ENCODE data around the gene DGKD.

Gene DGKD

DNA sequence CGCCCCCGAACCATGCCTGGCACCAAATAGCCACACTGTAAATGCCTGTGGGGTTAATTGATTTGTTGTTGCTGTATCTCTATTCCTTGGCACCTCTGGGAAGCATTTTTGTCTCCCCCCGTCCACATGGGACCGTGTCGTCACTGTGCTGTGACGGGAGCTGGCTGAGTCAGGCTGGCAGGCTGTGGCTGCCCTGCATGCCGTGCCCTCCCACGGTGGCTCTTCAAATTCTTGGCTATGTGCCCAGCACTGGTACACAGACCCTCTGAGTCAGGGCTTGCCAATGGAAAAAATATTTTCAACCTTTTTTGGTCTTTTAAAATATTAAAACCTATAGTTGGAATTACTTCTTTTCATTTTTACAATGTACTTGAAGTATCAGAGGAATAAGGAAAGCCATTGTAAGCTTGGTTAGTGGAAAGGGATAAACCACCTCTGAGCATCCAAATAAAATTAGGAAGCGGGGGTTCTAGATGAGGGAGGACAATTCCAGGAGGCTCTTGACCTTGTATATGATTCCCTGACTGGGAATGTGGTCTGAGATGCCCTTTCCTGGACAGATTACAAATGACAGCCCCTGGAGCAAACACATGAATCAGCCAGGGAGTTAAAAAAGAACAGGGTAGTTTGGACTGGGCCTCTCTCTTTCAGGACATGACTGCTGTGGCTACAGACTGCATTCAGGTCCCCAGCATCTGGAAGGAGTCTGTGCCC lies 59.4 kb downstream of the DGKD start:
- Histone ChIP-seq H3K27me3 (ENCODE audit: control insufficient read depth, insufficient read depth, low read length) (no peaks in the 10 kb centered on the region), H3K27ac (ENCODE audit: low read depth, low read length) (no peak overlapping the region), H3K36me3 (ENCODE audit: control insufficient read depth, insufficient read depth, low read length) (no peaks in the 10 kb centered on the region), H3K4me1 (ENCODE audit: control insufficient read depth, insufficient read depth, low read length) (no peaks in the 10 kb centered on the region; the same call in 1 of the 2 replicates), H3K4me3 (ENCODE audit: low read depth, low read length) (no peak overlapping the region), H3K9me3 (ENCODE audit: control insufficient read depth, insufficient read depth, low read length) (peaks cover 8% of the 10 kb centered on the region; the same call in 1 of the 2 replicates), H3K9ac (ENCODE audit: low read depth, low read length) (no peak overlapping the region)

DNA sequence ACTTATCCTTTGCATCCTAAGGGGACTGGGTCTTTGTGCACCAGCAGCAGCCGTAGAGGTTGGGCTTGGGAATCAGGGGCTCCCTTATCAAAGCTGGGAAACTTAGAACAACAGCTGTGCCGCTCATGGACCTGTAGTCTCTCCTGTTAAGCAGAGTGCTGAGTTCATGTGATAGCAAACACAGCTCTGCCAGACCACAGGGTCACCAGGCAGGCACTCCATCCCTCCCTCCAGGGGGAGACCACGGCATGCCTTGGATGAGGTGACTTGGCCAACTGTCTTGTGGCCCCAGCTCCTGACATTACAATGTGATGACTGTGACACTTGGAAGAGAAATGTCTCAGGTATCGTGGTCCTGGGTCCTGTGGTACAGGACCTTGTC lies 60.0 kb downstream of the DGKD start:
- H3K9ac ChIP-seq (ENCODE audit: low read depth, low read length) = no peak overlapping the region
- H3K4me3 ChIP-seq (ENCODE audit: low read depth, low read length) = no peak overlapping the region
- no peaks in the 10 kb centered on the region for H3K36me3 ChIP-seq (ENCODE audit: control insufficient read depth, insufficient read depth, low read length)
- peaks cover 8% of the 10 kb centered on the region; the same call in 1 of the 2 replicates for H3K9me3 ChIP-seq (ENCODE audit: control insufficient read depth, insufficient read depth, low read length)
- no peaks in the 10 kb centered on the region for H3K27me3 ChIP-seq (ENCODE audit: control insufficient read depth, insufficient read depth, low read length)
- H3K27ac ChIP-seq (ENCODE audit: low read depth, low read length) = no peak overlapping the region
- peaks cover 5% of the 10 kb centered on the region for H3K4me1 ChIP-seq (ENCODE audit: control insufficient read depth, insufficient read depth, low read length)

DNA sequence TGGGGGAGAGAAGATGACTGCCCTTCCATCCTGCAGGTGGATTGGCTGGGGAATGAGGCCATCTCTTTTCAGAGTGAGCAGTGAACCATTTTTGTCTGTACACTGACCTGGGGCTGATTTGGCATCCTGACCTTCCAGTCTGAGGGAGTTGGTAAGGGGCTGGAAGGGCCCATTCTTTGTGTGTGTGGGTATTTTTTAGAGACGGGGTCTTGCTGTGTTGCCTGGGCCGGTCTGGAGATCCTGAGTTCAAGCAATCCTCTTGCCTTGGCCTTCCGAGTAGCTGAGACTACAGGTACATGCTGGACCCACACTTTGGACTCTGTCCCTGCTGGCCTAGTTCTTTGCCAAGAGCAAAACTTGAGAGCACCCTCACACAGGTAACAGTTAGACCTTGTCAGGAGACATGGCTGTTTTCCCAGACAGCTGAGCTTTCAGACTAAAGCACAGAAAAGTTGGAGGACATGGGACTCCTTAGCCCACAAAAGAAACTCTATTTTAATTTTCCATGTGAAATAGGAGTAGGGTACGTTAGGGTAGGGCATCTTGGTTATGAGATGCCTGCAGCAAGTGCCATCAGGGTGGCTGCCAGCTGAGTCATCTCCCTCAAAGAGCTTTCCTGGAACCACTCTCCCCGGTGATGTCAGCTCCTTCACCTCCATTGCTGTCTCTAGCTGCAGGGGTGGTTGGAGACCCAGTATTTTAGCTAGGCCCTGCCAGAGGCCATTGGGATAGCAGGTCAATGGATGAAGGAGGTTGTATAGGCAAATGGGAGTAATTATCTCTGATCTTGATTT lies 60.7 kb downstream of the DGKD start:
- Histone ChIP-seq H3K36me3 (ENCODE audit: control insufficient read depth, insufficient read depth, low read length) (no peaks in the 10 kb centered on the region), H3K9ac (ENCODE audit: low read depth, low read length) (no peak overlapping the region), H3K27ac (ENCODE audit: low read depth, low read length) (no peak overlapping the region), H3K4me1 (ENCODE audit: control insufficient read depth, insufficient read depth, low read length) (peaks cover 12% of the 10 kb centered on the region), H3K4me3 (ENCODE audit: low read depth, low read length) (no peak overlapping the region), H3K9me3 (ENCODE audit: control insufficient read depth, insufficient read depth, low read length) (peaks cover 8% of the 10 kb centered on the region; the same call in 1 of the 2 replicates), H3K27me3 (ENCODE audit: control insufficient read depth, insufficient read depth, low read length) (no peaks in the 10 kb centered on the region)

DNA sequence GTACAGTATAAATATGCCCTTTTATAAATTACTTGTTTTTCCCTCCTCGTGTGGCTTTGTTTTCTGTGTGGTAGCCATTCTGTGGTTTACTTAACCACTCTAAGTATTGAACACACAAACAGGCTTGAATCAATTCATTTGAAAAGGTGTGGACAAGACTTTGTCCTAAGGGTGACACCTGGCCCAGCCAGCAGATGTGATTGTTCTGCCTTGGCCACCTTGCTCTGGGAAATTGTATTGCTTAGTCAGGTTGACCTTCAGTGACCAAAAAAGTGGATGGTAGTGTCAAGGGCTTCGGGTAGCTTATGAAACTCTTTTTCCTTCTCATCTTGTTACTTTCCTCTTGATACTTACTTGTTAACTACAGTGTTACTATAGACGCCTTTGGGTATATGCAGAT lies 61.9 kb downstream of the DGKD start:
- no peak overlapping the region for H3K4me3 ChIP-seq (ENCODE audit: low read depth, low read length)
- H3K9ac ChIP-seq (ENCODE audit: low read depth, low read length) = no peak overlapping the region
- H3K4me1 ChIP-seq (ENCODE audit: control insufficient read depth, insufficient read depth, low read length) = peaks cover 18% of the 10 kb centered on the region
- no peaks in the 10 kb centered on the region for H3K36me3 ChIP-seq (ENCODE audit: control insufficient read depth, insufficient read depth, low read length)
- H3K27ac ChIP-seq (ENCODE audit: low read depth, low read length) = no peak overlapping the region
- no peaks in the 10 kb centered on the region for H3K27me3 ChIP-seq (ENCODE audit: control insufficient read depth, insufficient read depth, low read length)
- H3K9me3 ChIP-seq (ENCODE audit: control insufficient read depth, insufficient read depth, low read length) = peaks cover 8% of the 10 kb centered on the region; the same call in 1 of the 2 replicates

DNA sequence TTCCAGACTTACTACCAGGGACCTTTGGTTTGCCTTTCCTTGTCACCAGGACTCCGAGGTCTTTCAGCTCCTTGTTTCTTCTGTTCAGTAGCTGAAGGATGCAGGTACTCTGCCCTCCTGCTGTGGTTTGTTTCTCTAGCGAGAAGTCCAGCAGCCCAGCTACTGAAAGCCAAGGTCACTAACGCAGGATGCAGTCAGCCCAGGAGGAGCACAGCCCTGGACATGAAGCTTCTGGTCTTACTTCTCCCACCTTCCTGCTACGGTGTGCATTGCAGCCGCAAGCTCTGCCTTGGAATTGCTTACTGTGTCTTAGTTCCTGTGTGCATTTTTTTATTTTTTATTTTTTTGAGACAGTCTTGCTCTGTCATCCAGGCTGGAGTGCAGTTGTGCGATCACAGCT lies 62.4 kb downstream of the DGKD start:
- H3K9me3 ChIP-seq (ENCODE audit: control insufficient read depth, insufficient read depth, low read length) = peaks cover 8% of the 10 kb centered on the region; the same call in 1 of the 2 replicates
- H3K4me3 ChIP-seq (ENCODE audit: low read depth, low read length) = no peak overlapping the region
- no peaks in the 10 kb centered on the region for H3K27me3 ChIP-seq (ENCODE audit: control insufficient read depth, insufficient read depth, low read length)
- H3K4me1 ChIP-seq (ENCODE audit: control insufficient read depth, insufficient read depth, low read length) = peaks cover 18% of the 10 kb centered on the region
- H3K36me3 ChIP-seq (ENCODE audit: control insufficient read depth, insufficient read depth, low read length) = no peaks in the 10 kb centered on the region
- H3K27ac ChIP-seq (ENCODE audit: low read depth, low read length) = no peak overlapping the region
- no peak overlapping the region for H3K9ac ChIP-seq (ENCODE audit: low read depth, low read length)

DNA sequence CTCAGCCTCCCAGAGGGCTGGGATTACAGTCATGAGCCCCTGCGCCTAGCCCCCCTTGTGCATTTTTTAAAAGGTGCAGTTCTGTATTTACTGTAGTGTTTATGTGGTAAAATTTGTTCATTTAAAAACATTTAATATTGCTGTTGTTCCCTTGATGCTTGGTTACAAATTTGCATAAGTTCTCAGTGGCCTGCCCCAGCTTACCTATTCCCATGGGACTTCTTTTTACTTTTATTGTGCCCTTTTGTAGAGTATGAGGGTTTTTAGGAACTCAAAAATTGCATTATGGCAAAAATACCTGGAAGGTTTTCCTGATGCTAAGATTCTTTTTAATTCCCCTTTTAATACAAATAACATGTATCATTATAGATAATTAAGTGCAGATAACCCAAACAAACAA lies 63.0 kb downstream of the DGKD start:
- Histone ChIP-seq H3K9me3 (ENCODE audit: control insufficient read depth, insufficient read depth, low read length) (peaks cover 3% of the 10 kb centered on the region; the same call in 1 of the 2 replicates), H3K27ac (ENCODE audit: low read depth, low read length) (no peak overlapping the region), H3K9ac (ENCODE audit: low read depth, low read length) (no peak overlapping the region), H3K4me1 (ENCODE audit: control insufficient read depth, insufficient read depth, low read length) (peaks cover 18% of the 10 kb centered on the region), H3K36me3 (ENCODE audit: control insufficient read depth, insufficient read depth, low read length) (no peaks in the 10 kb centered on the region), H3K4me3 (ENCODE audit: low read depth, low read length) (no peak overlapping the region), H3K27me3 (ENCODE audit: control insufficient read depth, insufficient read depth, low read length) (no peaks in the 10 kb centered on the region)

DNA sequence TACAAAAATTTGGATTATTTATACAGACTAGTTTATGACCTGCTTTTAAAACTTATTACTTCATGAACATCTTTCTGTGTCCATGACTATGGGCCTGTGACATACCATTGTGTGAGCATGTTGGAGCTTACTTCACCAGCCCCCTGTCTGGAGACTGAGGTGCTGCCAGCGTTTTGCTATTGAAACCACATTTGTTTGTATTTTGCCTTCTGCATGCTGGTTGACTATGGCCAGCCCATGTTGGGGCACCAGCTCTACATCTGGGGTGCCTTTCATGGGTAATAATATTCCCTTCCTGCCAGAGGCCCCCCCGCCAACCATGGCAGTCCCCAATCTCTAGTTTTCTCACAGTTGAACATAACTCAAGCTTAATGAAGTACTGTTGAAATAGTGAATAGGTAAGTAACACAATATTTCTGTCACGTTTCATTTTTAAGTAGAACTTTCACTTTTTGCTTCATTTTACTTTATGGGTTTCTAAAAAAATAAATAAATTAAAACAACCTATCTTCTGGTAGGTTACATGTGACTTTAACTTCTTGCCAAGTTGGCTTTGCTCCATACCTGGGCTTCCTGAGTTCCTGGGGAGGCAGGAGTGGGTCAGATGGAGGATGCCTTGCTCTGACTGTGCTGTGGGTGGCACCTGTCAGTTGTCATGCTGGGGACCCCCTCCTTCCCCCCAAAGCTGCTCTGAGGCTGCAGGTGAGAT lies 63.9 kb downstream of the DGKD start:
- Histone ChIP-seq H3K36me3 (ENCODE audit: control insufficient read depth, insufficient read depth, low read length) (no peaks in the 10 kb centered on the region), H3K9ac (ENCODE audit: low read depth, low read length) (no peak overlapping the region), H3K9me3 (ENCODE audit: control insufficient read depth, insufficient read depth, low read length) (no peaks in the 10 kb centered on the region), H3K27ac (ENCODE audit: low read depth, low read length) (no peak overlapping the region), H3K4me1 (ENCODE audit: control insufficient read depth, insufficient read depth, low read length) (peaks cover 18% of the 10 kb centered on the region), H3K4me3 (ENCODE audit: low read depth, low read length) (no peak overlapping the region), H3K27me3 (ENCODE audit: control insufficient read depth, insufficient read depth, low read length) (no peaks in the 10 kb centered on the region)

DNA sequence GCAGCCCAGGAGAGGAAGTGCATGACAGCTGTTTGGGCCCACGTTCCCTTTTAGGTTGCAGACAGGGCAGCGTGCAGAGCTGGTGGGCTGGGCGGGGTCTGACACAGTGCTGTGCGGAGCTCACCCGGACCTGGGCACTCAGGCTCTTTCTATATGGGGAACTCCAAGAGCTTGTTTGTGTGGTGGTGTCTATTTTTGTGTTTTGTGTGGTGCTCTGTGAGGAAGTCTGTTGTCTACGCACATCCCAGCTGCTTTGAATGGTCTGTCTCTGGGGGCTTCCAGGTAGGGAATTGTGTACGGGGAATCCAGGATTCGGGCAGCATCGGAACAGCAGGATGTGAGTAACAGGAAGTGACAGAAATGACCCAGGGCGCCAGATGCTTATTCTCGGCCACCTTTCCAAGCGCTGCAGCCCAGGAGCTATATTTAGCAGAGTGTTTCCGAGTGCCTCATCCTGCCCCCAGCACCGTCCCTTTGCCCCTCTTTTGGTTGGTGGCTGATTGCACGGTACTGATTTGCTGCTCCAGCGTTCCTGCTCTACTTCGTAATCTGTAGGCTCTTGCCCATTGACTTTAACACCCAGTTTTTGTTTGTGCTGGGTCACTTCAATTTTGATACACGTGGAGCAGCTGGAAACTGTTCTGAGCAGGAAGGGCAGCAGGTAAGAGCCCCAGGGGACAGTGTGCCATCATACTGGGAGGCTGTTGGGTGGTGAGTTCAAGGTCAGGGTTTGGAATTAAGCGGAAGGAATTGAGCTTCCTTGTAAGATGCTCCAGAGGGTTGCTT lies 64.7 kb downstream of the DGKD start:
- Histone ChIP-seq H3K27ac (ENCODE audit: low read depth, low read length) (no peak overlapping the region), H3K27me3 (ENCODE audit: control insufficient read depth, insufficient read depth, low read length) (no peaks in the 10 kb centered on the region), H3K9me3 (ENCODE audit: control insufficient read depth, insufficient read depth, low read length) (no peaks in the 10 kb centered on the region), H3K36me3 (ENCODE audit: control insufficient read depth, insufficient read depth, low read length) (no peaks in the 10 kb centered on the region), H3K4me1 (ENCODE audit: control insufficient read depth, insufficient read depth, low read length) (peaks cover 18% of the 10 kb centered on the region), H3K4me3 (ENCODE audit: low read depth, low read length) (no peak overlapping the region), H3K9ac (ENCODE audit: low read depth, low read length) (no peak overlapping the region)

DNA sequence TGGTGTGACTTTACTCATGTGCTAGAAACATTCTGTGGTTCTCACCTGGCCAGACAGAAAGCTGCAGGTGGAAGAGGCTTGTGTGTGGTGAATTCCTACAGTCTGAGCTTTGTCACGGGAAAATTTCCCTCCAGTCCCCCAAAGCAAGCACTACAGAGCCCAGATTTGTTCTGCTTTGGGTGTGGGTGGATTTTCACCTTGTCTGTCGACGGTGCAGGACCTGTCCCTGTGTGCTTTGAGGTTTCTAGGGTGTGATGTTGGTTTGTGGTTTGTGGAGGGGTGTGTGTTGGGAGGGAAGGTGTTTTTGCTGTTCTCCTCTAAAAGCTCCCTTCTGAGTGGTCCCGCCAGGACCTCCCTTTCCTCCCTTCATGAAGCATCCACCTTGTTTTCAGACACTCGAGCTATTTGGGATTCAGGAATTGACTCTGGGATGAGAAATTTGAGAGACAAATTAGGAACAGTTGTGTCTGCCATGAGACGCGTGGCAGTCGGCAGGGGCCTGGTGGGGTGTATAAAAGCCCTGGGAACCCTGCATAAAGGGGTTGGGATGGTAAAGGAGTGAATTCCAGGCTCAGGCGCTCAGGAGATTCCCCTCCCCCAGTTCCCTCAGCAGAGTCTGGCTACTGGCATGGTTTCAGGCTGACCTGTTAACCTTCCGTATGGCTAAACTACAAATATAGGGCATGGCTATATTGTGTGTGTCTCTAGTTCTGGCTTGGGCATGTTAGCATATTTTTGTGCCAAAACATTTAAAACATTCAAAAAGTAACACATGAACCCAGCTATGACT lies 65.5 kb downstream of the DGKD start:
- H3K27ac ChIP-seq (ENCODE audit: low read depth, low read length) = no peak overlapping the region
- no peaks in the 10 kb centered on the region for H3K27me3 ChIP-seq (ENCODE audit: control insufficient read depth, insufficient read depth, low read length)
- no peaks in the 10 kb centered on the region for H3K36me3 ChIP-seq (ENCODE audit: control insufficient read depth, insufficient read depth, low read length)
- H3K4me1 ChIP-seq (ENCODE audit: control insufficient read depth, insufficient read depth, low read length) = peaks cover 18% of the 10 kb centered on the region
- 0 out of 2 replicates have a peak overlapping the region, but pooled peaks have one; percentile 7 for H3K9ac ChIP-seq (ENCODE audit: low read depth, low read length)
- H3K9me3 ChIP-seq (ENCODE audit: control insufficient read depth, insufficient read depth, low read length) = no peaks in the 10 kb centered on the region
- no peak overlapping the region for H3K4me3 ChIP-seq (ENCODE audit: low read depth, low read length)
